Measurements from ENCODE around the gene GCC2.
A peak's percentile ranks its signal among the peaks of the same experiment; 100 is the strongest.

The GCC2 gene

DNA sequence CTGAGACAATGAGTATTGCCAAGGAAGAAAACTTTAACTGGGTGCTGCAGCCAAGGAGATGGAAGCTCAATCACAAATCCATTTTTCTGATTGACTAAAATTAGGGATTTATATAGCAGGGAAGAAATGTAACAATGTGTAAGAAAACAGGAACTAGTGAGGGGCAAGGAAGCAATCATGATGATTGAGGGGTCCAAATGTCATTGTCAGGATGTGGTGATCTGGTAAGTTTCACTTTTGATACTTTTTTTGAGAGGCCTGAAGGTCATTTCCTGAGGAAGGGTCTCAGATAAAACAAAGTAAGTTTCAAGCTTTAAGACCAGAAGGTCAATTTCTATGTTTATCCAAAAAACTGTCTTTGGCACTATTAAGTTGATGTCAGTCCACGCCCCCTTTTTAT lies 12.0 kb upstream of the GCC2 start:
- TF ChIP-seq, protein P1, sequence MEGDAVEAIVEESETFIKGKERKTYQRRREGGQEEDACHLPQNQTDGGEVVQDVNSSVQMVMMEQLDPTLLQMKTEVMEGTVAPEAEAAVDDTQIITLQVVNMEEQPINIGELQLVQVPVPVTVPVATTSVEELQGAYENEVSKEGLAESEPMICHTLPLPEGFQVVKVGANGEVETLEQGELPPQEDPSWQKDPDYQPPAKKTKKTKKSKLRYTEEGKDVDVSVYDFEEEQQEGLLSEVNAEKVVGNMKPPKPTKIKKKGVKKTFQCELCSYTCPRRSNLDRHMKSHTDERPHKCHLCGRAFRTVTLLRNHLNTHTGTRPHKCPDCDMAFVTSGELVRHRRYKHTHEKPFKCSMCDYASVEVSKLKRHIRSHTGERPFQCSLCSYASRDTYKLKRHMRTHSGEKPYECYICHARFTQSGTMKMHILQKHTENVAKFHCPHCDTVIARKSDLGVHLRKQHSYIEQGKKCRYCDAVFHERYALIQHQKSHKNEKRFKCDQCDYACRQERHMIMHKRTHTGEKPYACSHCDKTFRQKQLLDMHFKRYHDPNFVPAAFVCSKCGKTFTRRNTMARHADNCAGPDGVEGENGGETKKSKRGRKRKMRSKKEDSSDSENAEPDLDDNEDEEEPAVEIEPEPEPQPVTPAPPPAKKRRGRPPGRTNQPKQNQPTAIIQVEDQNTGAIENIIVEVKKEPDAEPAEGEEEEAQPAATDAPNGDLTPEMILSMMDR (IDR thresholded peaks at IDR 0.05; ENCODE audit: low read depth, low read length), result no peak
- Histone ChIP-seq H3K4me1 (no peaks in the 10 kb centered on the region), H3K9me3 (no peaks in the 10 kb centered on the region), H3K4me3 (ENCODE audit: low read depth, low read length) (no peak overlapping the region), H3K36me3 (no peaks in the 10 kb centered on the region), H3K27me3 (no peaks in the 10 kb centered on the region)
- no peak for DNase-seq

DNA sequence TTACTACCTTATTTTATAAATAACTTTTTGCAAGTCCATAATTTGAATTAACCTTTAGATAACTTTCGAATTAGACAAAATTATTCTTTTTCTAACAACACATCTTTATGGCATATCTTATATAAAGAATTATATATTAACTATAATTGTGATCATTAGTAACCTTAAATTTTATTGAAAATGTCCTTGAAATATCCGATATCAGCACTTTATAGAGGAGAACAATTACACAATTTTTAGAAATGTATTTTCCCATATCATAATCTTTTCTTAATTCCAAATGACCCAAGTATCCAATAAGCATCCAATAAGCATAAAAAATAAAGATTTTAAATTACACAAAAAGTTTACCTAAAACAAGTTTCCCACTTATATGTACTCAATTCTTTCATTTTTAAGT lies 7.3 kb upstream of the GCC2 start:
- TF ChIP-seq, protein P1 (IDR thresholded peaks at IDR 0.05; ENCODE audit: low read depth, low read length), result no peak
- Histone ChIP-seq H3K4me3 (ENCODE audit: low read depth, low read length) (no peak overlapping the region), H3K36me3 (no peaks in the 10 kb centered on the region), H3K9me3 (no peaks in the 10 kb centered on the region), H3K4me1 (no peaks in the 10 kb centered on the region), H3K27me3 (no peaks in the 10 kb centered on the region)
- no peak for DNase-seq

DNA sequence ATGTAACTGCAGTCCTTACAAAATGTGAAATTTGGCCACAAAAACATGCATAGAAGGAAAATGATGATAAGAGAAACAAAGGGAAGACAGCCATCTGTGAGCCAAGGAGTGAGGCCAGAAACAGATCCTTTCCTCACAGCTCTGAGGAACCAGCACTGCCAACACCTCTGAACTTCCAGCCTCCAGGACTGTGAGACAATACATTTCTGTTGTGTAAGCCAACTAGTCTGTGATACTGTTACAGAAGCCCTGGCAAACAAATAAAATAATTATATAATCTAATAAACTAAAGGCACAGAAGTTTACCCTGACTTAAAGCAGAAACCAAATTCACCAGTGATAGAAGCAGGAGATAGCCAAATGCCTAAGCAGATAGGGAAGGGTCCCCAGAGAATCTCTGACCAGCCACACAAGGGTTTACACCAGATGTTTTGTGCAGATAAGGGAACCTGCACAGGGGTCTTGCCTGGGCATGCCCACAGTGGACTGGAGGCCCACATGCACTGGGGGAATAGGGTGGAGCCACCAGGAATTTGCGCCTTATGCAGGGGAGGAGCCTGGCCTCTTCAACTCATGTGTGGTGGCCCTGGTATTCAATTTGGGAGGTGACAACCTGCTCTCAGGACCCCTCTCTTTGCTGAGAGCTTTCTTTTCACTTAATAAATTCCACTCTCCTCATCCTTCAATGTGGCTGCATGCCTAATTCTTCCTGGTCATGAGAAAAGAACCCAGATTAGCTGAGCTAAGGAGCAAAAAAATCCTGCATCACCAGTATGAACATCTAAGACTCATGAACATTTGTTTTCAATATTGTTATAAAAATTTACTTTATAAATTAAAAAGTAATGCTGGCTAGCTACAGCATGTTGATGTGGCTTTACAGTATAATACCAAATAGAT lies 3.8 kb upstream of the GCC2 start:
- no peaks in the 10 kb centered on the region for H3K27me3 ChIP-seq
- no peaks in the 10 kb centered on the region for H3K36me3 ChIP-seq
- peak; percentile 47 for DNase-seq

DNA sequence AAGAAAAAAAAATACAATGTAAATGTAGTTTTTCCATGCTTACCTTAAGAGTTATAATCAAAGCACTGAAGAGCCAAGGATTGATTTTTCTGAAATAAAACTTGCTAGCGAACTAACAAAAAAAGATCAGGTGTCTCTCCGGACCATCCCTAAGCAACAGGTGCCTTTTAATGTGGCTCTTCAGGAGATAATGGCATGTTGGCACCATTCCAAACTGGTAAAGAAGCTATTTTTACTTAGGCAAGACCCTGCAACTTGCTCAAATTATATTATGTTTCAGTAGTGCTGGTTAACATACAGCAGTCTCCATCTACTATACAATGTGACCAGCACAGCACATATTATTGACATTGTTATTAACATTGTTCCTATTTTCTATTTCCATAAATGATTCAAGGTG lies 2.3 kb upstream of the GCC2 start:
- no peaks in the 10 kb centered on the region for H3K27me3 ChIP-seq
- H3K9me3 ChIP-seq, result no peaks in the 10 kb centered on the region
- no peaks in the 10 kb centered on the region for H3K4me1 ChIP-seq
- TF ChIP-seq, protein P1 (IDR thresholded peaks at IDR 0.05; ENCODE audit: low read depth, low read length), result no peak
- no peak overlapping the region for H3K4me3 ChIP-seq (ENCODE audit: low read depth, low read length)
- no peaks in the 10 kb centered on the region for H3K36me3 ChIP-seq
- DNase-seq, result no peak

More for the DNA sequence above, 3.8 kb upstream of the GCC2 start:
- H3K4me1 ChIP-seq, result no peaks in the 10 kb centered on the region
- TF ChIP-seq, protein P1 (IDR thresholded peaks at IDR 0.05; ENCODE audit: low read depth, low read length), result no peak
- H3K4me3 ChIP-seq (ENCODE audit: low read depth, low read length), result no peak overlapping the region
- no peaks in the 10 kb centered on the region for H3K9me3 ChIP-seq

DNA sequence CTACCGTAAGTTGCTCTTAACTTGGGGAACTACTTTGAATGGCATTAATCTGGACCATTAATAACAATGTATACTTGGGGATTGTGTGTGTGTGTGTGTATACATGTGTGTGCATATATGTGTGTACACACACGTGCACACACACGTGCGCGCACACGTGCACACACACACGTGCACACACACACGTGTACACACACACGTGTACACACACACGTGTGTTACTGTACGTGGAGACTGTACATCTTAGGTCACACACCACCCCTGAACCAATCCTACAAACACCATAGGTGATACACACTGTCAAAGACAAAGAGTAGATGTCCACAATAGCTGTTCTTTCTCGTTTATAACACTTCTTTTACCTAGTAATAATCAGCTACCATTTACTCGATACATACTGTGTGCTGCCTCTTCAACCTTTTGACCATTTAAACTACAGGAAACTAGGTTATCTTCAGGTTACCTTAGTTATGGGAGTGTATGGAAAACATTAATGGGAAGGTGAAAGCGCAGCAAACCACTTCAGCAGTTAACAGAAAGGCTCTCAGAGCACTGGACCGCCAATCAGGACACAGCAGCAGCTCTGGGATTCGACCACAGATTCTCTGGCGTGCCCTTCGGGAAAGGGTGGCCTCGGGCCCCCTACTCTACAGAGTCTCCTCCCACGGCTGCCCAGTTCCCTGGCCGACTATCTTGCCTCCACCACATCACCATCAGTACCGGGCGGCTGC lies 894 bp upstream of the GCC2 start:
- peak; percentile 6 for DNase-seq

More for the DNA sequence above, 894 bp upstream of the GCC2 start:
- TF ChIP-seq, protein P1 (IDR thresholded peaks at IDR 0.05; ENCODE audit: low read depth, low read length), result no peak
- no peaks in the 10 kb centered on the region for H3K4me1 ChIP-seq
- H3K4me3 ChIP-seq (ENCODE audit: low read depth, low read length), result peak overlapping the region; percentile 85
- H3K9me3 ChIP-seq, result no peaks in the 10 kb centered on the region
- no peaks in the 10 kb centered on the region for H3K27me3 ChIP-seq
- no peaks in the 10 kb centered on the region for H3K36me3 ChIP-seq

Data from BE2C (cell line).